Mucosa of rectum (tissue), 2 donors: Measurements from ENCODE around the gene PGAP1.

Source experiments
- H3K27ac ChIP-seq, 2 donors: one replicate each; pipeline ENCODE4 v1.7.0; 2013; ENCODE audit warnings: inconsistent platforms in 2 of 2, low read depth in 2 of 2, low read length in 2 of 2
- H3K27me3 ChIP-seq, 2 donors: one replicate each; pipeline ENCODE4 v1.7.0; 2013; ENCODE audit warnings: low read length in 2 of 2; ENCODE audit not compliant: control insufficient read depth in 2 of 2, insufficient read depth in 2 of 2
- H3K36me3 ChIP-seq, 2 donors: one replicate each; pipeline ENCODE4 v1.7.0; 2013; ENCODE audit warnings: low read length in 2 of 2; ENCODE audit not compliant: control insufficient read depth in 2 of 2, insufficient read depth in 2 of 2
- H3K4me1 ChIP-seq, 2 donors: one replicate each; pipeline ENCODE4 v1.7.0; 2013; ENCODE audit warnings: low read length in 2 of 2, mild to moderate bottlenecking in 1 of 2; ENCODE audit not compliant: control insufficient read depth in 2 of 2, insufficient read depth in 2 of 2
- H3K4me3 ChIP-seq, 2 donors: one replicate each; pipeline ENCODE4 v1.7.0; 2013; ENCODE audit warnings: low read length in 2 of 2
- H3K9ac ChIP-seq, 2 donors: one replicate each; pipeline ENCODE4 v1.7.0; 2013; ENCODE audit warnings: low read length in 2 of 2, low read depth in 1 of 2, mild to moderate bottlenecking in 1 of 2
- H3K9me3 ChIP-seq, 2 donors: one replicate each; pipeline ENCODE4 v1.7.0; 2013; ENCODE audit warnings: low read length in 2 of 2; ENCODE audit not compliant: control insufficient read depth in 2 of 2
- donor health status: healthy.
- donor health status: Normal muscosa, but diverticular disease.

The PGAP1 gene

DNA sequence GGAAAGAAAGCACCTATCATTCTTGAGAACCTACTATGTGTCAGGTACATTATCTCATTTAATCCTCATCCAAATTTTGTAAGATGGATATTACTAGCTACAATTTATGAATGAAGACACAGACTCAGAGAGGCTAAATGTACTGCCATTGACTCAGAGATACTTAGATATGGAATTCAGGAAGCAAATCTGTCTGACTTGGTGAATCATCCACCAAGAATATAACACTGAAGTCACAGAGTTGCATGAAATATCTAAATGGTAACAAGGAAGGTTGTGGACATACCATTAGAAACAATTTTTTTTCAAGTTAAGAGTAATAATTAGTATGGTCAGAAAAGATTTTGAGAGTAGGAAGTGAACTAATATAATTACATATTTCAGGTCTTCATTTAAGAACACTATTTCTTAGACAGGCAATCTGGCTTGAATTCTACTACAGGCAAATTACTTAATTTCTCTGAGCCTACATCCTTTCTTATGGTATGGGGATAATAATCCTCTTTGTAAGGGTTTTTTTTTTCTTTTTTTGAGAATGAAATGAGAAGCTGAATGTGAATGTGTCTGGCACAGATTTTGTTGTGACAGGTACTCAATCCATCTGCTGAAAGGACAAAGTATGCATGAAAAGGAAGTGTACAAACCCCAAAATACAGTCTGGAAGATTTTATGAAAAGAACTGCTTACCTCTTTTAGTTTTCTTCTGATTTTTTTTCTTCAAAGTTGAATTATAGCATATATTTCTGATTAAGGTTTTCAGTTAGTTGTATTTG is 102.6 kb downstream of the PGAP1 start:
- Histone ChIP-seq H3K27ac (no peak overlapping the region), H3K4me3 (no peak overlapping the region), H3K9ac (no peak overlapping the region), H3K4me1 (no peaks in the 10 kb centered on the region), H3K9me3 (no peaks in the 10 kb centered on the region), H3K27me3 (no peaks in the 10 kb centered on the region), H3K36me3 (no peaks in the 10 kb centered on the region)

DNA sequence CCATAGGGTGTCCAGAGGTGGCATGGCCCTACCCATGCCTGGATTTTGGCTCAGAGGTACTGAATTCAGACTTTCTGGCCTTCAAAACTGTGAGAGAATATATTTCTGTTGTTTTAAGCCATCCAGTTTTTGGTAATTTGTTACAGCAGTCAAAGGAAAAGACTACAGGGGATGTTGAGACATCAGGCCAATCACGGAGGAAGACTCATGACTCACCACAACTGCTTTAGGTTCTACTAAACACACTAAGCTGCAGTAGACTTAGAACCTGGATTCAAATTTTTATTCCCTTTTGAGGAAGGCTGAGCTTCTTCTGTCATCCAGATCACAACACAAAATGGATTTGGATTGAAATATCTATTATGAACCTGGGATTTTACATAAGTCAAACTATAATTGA is 105.3 kb downstream of the PGAP1 start:
- Histone ChIP-seq H3K4me3 (no peak overlapping the region), H3K9ac (no peak overlapping the region), H3K36me3 (no peaks in the 10 kb centered on the region), H3K9me3 (peaks cover 3% of the 10 kb centered on the region in 2 donors), H3K27ac (no peak overlapping the region), H3K27me3 (no peaks in the 10 kb centered on the region), H3K4me1 (no peaks in the 10 kb centered on the region)

DNA sequence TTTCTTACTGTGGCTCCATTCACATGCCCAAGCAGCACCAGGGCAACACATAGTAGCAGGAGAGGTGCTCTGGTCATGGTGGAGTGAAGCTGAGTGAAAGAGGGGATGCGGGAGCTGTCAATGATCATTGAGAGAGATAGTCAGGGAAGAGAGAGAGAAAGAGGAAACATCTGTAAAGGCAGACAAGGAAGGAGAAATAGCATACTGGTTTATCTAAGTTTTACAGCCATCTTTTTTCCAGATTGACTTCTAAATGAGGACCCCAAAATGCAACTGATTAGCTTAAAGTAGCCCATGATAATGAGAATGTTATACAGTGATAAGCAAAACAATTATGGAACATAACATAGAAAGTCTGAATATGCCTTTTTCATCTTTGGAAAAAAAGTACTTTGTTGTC is 117.2 kb downstream of the PGAP1 start, which contains the start of gene C2orf66:
TSS of gene C2orf66 (minus strand) at position 96 of the 400 bp plus-strand sequence. CDS start at position 77, 19 bp downstream.
- no peaks in the 10 kb centered on the region for H3K36me3 ChIP-seq
- H3K27me3 ChIP-seq = no peaks in the 10 kb centered on the region
- no peaks in the 10 kb centered on the region for H3K9me3 ChIP-seq
- no peak within 1 kb of the TSS for H3K27ac ChIP-seq
- no peak within 1 kb of the TSS for H3K9ac ChIP-seq
- no peak within 1 kb of the TSS for H3K4me3 ChIP-seq
- H3K4me1 ChIP-seq = no peaks in the 10 kb centered on the region

DNA sequence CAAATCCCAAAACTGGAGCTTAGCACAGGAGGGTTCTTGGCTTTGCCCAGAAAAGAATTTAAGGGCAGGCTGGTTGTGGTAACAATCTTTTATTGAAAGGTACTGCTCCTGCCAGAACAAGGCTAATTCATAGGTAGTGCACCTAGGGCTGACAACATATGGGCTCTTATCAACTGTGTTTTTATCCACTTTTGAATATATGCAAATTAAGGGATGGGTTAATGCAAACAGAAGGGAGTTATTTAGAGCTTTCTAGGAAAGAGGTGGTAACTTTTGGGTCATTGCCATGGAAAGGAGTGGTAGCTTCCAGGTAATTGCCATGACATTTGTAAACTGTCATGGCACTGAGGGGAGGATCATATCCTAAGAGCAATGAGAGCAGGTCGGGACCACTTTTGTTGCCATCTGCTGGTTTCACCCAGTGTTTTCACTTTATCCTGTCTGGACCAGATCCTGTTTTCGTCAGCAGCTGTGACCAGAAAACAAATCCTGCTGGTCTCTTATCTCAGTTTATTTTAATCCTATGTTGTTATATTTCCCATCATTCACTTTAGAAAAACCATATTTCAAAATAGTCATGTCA is 118.3 kb downstream of the PGAP1 start:
- Histone ChIP-seq H3K4me3 (no peak overlapping the region), H3K4me1 (no peaks in the 10 kb centered on the region), H3K9ac (no peak overlapping the region), H3K9me3 (no peaks in the 10 kb centered on the region), H3K27me3 (no peaks in the 10 kb centered on the region), H3K36me3 (no peaks in the 10 kb centered on the region), H3K27ac (no peak overlapping the region)

DNA sequence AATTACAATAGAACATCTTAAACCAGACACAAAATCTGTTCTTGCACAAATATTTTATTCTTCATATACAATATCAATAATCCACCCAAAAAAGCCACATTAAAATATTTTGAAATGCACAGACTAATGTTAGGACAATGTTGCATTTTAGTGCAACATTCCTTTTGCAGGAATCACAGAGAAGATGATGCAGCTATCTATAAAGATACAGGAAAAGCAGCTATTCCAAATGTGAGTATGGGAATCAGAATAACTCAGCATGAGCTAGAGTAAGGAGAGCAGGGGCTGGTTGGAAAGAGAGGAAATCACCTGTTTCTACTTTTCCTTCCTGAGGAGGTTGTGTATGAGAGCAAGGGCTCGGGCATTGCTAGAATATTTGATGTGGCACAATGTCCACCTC is 122.1 kb downstream of the PGAP1 start:
- no peaks in the 10 kb centered on the region for H3K27me3 ChIP-seq
- H3K9ac ChIP-seq = no peak overlapping the region
- H3K4me3 ChIP-seq = no peak overlapping the region
- H3K27ac ChIP-seq = no peak overlapping the region
- H3K4me1 ChIP-seq = no peaks in the 10 kb centered on the region
- no peaks in the 10 kb centered on the region for H3K36me3 ChIP-seq
- no peaks in the 10 kb centered on the region for H3K9me3 ChIP-seq

DNA sequence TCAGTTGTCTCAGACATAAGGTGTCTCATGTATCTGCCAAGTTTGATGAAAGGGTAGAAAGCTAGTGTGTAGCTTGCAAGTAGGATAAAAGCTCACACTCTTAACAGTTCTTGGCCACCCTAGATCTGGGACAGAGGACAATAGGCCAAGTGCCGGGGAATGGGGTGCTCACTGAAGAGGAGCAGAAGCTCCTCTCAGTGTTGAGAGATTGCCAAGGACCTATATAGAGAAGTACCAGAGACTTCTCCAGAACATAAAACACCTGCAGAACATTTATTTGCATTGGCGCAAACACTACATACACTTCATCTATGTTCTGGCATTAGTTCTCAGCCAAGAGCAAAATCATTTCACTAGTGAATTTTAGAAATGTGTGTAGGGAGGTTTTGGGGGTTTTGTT is 124.1 kb downstream of the PGAP1 start:
- Histone ChIP-seq H3K9me3 (no peaks in the 10 kb centered on the region), H3K36me3 (no peaks in the 10 kb centered on the region), H3K27ac (no peak overlapping the region), H3K4me3 (no peak overlapping the region), H3K9ac (no peak overlapping the region), H3K27me3 (no peaks in the 10 kb centered on the region), H3K4me1 (no peaks in the 10 kb centered on the region)

DNA sequence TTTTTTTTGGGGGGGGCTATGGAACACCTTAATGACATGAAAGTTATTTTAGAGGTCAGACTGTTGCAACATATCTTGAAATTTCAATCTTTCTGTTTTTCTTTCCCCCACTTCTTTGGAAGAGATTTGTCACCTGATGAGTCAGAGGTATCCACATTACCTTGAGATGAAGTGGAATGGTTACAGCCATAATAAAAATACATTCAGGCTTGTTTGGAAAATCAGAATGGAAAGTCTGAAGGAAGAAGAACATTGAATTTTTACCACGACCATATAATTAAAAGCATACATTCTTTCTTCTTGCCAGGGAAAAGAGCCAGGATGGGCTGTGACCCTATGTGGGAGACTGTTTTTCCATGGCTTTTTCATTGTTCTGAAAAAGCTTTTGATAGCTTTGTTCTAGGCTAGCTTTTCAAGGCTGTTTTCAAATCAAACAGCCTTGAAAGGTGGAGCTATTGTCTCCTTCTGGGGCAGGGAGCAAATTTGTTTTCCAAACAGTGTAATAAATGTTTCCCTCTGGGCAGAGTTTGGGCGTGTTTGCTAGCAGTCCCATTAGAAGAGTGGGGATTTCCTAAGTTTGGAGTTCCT is 124.7 kb downstream of the PGAP1 start:
- H3K27ac ChIP-seq = no peak overlapping the region
- H3K27me3 ChIP-seq = no peaks in the 10 kb centered on the region
- H3K4me1 ChIP-seq = no peaks in the 10 kb centered on the region
- H3K36me3 ChIP-seq = peaks cover 2 to 5% of the 10 kb centered on the region in 2 donors
- H3K9ac ChIP-seq = no peak overlapping the region
- no peaks in the 10 kb centered on the region for H3K9me3 ChIP-seq
- no peak overlapping the region for H3K4me3 ChIP-seq

DNA sequence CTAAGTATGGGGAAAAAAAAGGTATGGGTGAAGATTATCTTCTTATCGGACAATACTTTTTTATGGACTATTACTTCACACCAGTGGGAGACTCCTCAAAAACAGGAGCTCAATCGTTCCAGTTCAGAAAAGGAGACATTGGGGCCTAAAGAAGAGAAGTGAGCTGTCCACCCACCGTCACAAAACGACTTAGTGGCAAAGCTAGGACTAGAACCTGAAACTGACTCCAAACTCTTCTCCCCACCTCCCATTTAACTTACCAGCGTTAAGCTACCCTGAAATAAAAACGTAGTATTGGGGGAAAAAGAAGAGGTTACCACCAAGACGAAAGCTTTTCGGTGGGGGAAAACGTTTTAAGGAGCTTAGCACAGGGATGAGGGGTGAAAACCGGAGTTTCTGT is 127.5 kb downstream of the PGAP1 start:
- no peaks in the 10 kb centered on the region for H3K4me1 ChIP-seq
- peaks cover 15 to 16% of the 10 kb centered on the region in 2 donors for H3K36me3 ChIP-seq
- peak overlapping the region; percentile 52 to 57 for H3K27ac ChIP-seq
- H3K9ac ChIP-seq = peak overlapping the region; percentile 80 to 91
- H3K4me3 ChIP-seq = peak overlapping the region; percentile 95 to 96
- H3K27me3 ChIP-seq = no peaks in the 10 kb centered on the region
- H3K9me3 ChIP-seq = no peaks in the 10 kb centered on the region

DNA sequence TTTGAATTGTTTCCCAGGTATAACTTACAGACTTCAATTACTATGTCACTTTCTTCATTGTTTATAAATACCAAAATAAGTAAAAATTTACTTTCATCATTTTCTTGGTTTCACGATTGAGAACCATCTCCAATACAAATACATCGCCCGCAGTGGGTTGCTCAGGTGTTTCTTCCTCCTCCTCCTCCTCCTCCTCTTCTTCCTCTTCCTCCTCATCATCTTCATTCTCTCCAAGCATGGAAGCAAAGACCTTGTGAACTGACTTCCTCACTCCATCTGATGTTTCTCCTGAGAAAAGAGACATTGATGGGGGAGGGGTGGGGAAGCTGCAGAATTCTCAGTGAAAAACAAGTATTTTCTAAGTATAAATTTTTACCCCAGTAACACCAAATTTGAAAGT is 133.6 kb downstream of the PGAP1 start:
- Histone ChIP-seq H3K9ac (no peak overlapping the region), H3K9me3 (no peaks in the 10 kb centered on the region), H3K27ac (no peak overlapping the region), H3K27me3 (no peaks in the 10 kb centered on the region), H3K4me1 (no peaks in the 10 kb centered on the region), H3K4me3 (no peak overlapping the region), H3K36me3 (peaks cover 43 to 67% of the 10 kb centered on the region in 2 donors)

DNA sequence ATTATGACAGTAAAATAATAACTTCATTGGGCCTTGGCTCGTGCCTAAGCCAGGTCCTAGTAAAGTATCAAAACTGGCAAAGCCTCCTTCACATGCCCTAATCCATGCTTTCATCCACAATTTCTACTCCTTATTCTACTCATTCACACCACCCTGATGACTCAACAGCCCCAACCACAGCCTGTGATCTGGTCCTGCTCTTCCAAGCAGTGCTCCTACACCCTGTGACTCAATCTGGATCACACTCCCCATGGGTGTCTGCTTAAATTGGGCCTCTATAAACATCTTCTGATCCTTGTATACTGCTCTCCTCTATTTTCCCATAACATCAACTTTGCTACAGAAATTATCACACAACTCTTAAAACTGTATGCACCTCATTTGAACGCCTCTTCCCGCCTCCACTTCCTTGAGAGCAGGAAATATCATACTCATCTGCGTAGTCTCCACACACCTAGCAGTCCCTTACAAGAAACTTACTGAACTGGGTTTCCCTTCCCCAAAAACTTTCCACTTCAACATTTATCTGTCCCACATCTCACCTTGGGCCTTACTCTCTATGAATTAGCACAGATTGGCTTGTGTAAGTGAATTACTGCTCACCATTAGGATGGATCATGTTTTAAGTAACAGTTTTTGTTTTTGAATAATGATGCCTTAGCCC is 142.9 kb downstream of the PGAP1 start:
- no peak overlapping the region for H3K27ac ChIP-seq
- H3K36me3 ChIP-seq = peaks cover 64 to 78% of the 10 kb centered on the region in 2 donors
- H3K9me3 ChIP-seq = no peaks in the 10 kb centered on the region
- no peaks in the 10 kb centered on the region for H3K4me1 ChIP-seq
- no peak overlapping the region for H3K4me3 ChIP-seq
- H3K27me3 ChIP-seq = no peaks in the 10 kb centered on the region
- no peak overlapping the region for H3K9ac ChIP-seq
